Left lung (tissue), 10 donors: ENCODE measurements around the gene PIGN. TPM values are rescaled to one million over a fixed set of nuclear protein-coding genes. Genes with fewer than 3 reads are reported as not detected.

Experiments used
- ATAC-seq: fragments of 200-7000 bp; cut with Tn5 transposase; one replicate; pipeline ENCODE4 v1.9.1; 2020; ENCODE audit warnings: moderate library complexity
- DNase-seq, 4 donors: peaks; one replicate each; pipeline ENCODE4 v3.0.0-alpha.2; 2013 to 2020
- H3K27ac ChIP-seq, 2 donors: fragments of 200-600 bp; sonication (generic) in 1 of 2; one replicate each; pipeline versions ENCODE4 v1.5.0 to v1.8.0; 2020 to 2021
- H3K27me3 ChIP-seq, 2 donors: fragments of 200-600 bp; sonication (generic) in 1 of 2; one replicate each; pipeline versions ENCODE4 v1.5.0 to v1.8.0; 2020 to 2021
- H3K36me3 ChIP-seq, 2 donors: fragments of 200-600 bp; sonication (generic) in 1 of 2; one replicate each; pipeline versions ENCODE4 v1.5.0 to v1.8.0; 2020 to 2021
- H3K4me1 ChIP-seq, 2 donors: fragments of 200-600 bp; one replicate each; pipeline ENCODE4 v1.8.0; 2021
- H3K4me3 ChIP-seq, 2 donors: fragments of 200-600 bp; sonication (generic) in 1 of 2; one replicate each; pipeline versions ENCODE4 v1.5.0 to v1.8.0; 2020 to 2021; ENCODE audit warnings: mild to moderate bottlenecking in 1 of 2
- H3K9me3 ChIP-seq, 2 donors: fragments of 200-600 bp; sonication (generic) in 1 of 2; one replicate each; pipeline versions ENCODE4 v1.5.0 to v1.8.0; 2020 to 2021
- CTCF ChIP-seq, 2 donors: fragments of 200-600 bp; sonication (generic) in 1 of 2; IDR thresholded peaks; one replicate each; pipeline versions ENCODE4 v1.5.0 to v1.8.0; 2021; ENCODE audit warnings: antibody characterized with exemption in 2 of 2
- intact Hi-C, 2 donors: fragments of 100-400 bp; cut with DNase I; formaldehyde crosslinking; loops; one replicate each; pipeline versions ENCODE4 v1.11.2 to v1.14.2; 2022
- polyA plus RNA-seq, 6 donors: library from polyadenylated mRNA; unstranded; fragments of 120-200 nt; gene quantifications; one replicate each; pipeline ENCODE4 v1.2.1, GENCODE V29; 2013; ENCODE audit not compliant: insufficient read length in 6 of 6
- total RNA-seq, 2 donors: library from RNA; stranded (reverse); fragmentation: NEBNext Ultra II Directional; extraction: Animal tissue kit (Norgen Biotek cat#: 25700); gene quantifications; one replicate each; pipeline ENCODE4 v1.2.1, GENCODE V29; 2021
- donor health status: DM: no; HTN: yes; CAD: no.
- donor health status: DM: no; HTN: no; CAD: no.

Gene PIGN
- total and polyA plus RNA-seq, 8 donors = 28.1 to 36.8 (median 29.5) TPM

- H3K9me3 ChIP-seq = no peaks in the 10 kb centered on the region
- intact Hi-C loops = no loop called here
- H3K27me3 ChIP-seq = no peaks in the 10 kb centered on the region
- no peak overlapping the region for H3K27ac ChIP-seq
- H3K36me3 ChIP-seq = peaks cover 0 to 13% of the 10 kb centered on the region in 2 donors
- no peak overlapping the region for H3K4me3 ChIP-seq
- H3K4me1 ChIP-seq = no peaks in the 10 kb centered on the region
- no peak for TF ChIP-seq CTCF (IDR thresholded peaks at IDR 0.05)
- DNase-seq = peak in 2 of 4 donors; percentile 47 to 57
- no peak for ATAC-seq
Observed at GRCh38 chr18:62138461-62139235, 48.2 kb downstream of the PIGN start.

- TF ChIP-seq CTCF (IDR thresholded peaks at IDR 0.05) = peak; percentile 80 to 84
- Histone ChIP-seq H3K9me3 (no peaks in the 10 kb centered on the region), H3K27ac (no peak overlapping the region), H3K4me3 (no peak overlapping the region), H3K27me3 (no peaks in the 10 kb centered on the region), H3K36me3 (peaks cover 0 to under 1% of the 10 kb centered on the region in 2 donors), H3K4me1 (no peaks in the 10 kb centered on the region)
- DNase-seq = peak in 3 of 4 donors; percentile 36 to 75 (median 54)
- ATAC-seq = peak; percentile 84
- intact Hi-C loops = no loop called here
Observed at GRCh38 chr18:62131301-62131909, 55.5 kb downstream of the PIGN start.

GRCh38 chr18:62128157-62128556 is 58.7 kb downstream of the PIGN start:
- no peaks in the 10 kb centered on the region for H3K9me3 ChIP-seq
- no peaks in the 10 kb centered on the region for H3K27me3 ChIP-seq
- intact Hi-C loops = loop anchor here in 1 of 2 donors (10.0 kb wide), 2 partner anchors 223 to 563 kb away; no protein-coding TSS in a partner anchor
- H3K27ac ChIP-seq = no peak overlapping the region
- TF ChIP-seq CTCF (IDR thresholded peaks at IDR 0.05) = no peak
- no peaks in the 10 kb centered on the region for H3K4me1 ChIP-seq
- DNase-seq = no peak
- no peak for ATAC-seq
- no peak overlapping the region for H3K4me3 ChIP-seq
- no peaks in the 10 kb centered on the region for H3K36me3 ChIP-seq

- no peak for TF ChIP-seq CTCF (IDR thresholded peaks at IDR 0.05)
- Histone ChIP-seq H3K27ac (no peak overlapping the region), H3K9me3 (no peaks in the 10 kb centered on the region), H3K27me3 (no peaks in the 10 kb centered on the region), H3K4me3 (no peak overlapping the region), H3K4me1 (no peaks in the 10 kb centered on the region), H3K36me3 (no peaks in the 10 kb centered on the region)
- no peak for ATAC-seq
- intact Hi-C loops = loop anchor here in 1 of 2 donors (10.0 kb wide), 2 partner anchors 222 to 562 kb away; no protein-coding TSS in a partner anchor
- no peak for DNase-seq
Observed at GRCh38 chr18:62126737-62127136, 60.1 kb downstream of the PIGN start.

GRCh38 chr18:62125702-62126101 is 61.2 kb downstream of the PIGN start:
- DNase-seq (no peak), ATAC-seq (no peak)
- H3K36me3 ChIP-seq = no peaks in the 10 kb centered on the region
- no peak for TF ChIP-seq CTCF (IDR thresholded peaks at IDR 0.05)
- no peaks in the 10 kb centered on the region for H3K9me3 ChIP-seq
- H3K4me1 ChIP-seq = no peaks in the 10 kb centered on the region
- no peak overlapping the region for H3K27ac ChIP-seq
- H3K27me3 ChIP-seq = no peaks in the 10 kb centered on the region
- intact Hi-C loops = loop anchor here in 1 of 2 donors (10.0 kb wide), 2 partner anchors 221 to 561 kb away; no protein-coding TSS in a partner anchor
- no peak overlapping the region for H3K4me3 ChIP-seq
